Measurements from ENCODE around the gene STXBP2.

Gene STXBP2

GRCh38 chr19:7680606-7681339, 43.9 kb downstream of the STXBP2 start, which contains the start of gene TRAPPC5:
TSS of gene TRAPPC5 (plus strand) at chr19:7680833. CDS start at chr19:7682254, 1,421 bp downstream.
- TF ChIP-seq FOXP2 (optimal IDR thresholded peaks at IDR 0.05; ENCODE audit: control extremely low read depth, extremely low read length, insufficient read depth) (peak; percentile 17), POLR2AphosphoS5 (IDR thresholded peaks at IDR 0.05; ENCODE audit: borderline replicate concordance, low read depth, low read length) (peak; percentile 80), EZH2 (IDR thresholded peaks at IDR 0.05) (no peak)
- no peak for DNase-seq (ENCODE audit: low read depth, low spot score)
- Histone ChIP-seq H3K27ac (no peak within 1 kb of the TSS), H3K36me3 (ENCODE audit: insufficient read depth, low read length) (peaks cover 5% of the 10 kb centered on the region; the same call in 1 of the 2 replicates), H3K9ac (ENCODE audit: insufficient read length) (peak within 1 kb of the TSS; percentile 91), H3K4me3 (peak within 1 kb of the TSS; percentile 98), H3K9me3 (ENCODE audit: low read depth, low read length) (no peaks in the 10 kb centered on the region)

GRCh38 chr19:7681340-7682174, 44.6 kb downstream of the STXBP2 start:
- DNase-seq (ENCODE audit: low read depth, low spot score): no peak
- peak overlapping the region; percentile 91 for H3K9ac ChIP-seq (ENCODE audit: insufficient read length)
- no peak overlapping the region for H3K27ac ChIP-seq

DNA sequence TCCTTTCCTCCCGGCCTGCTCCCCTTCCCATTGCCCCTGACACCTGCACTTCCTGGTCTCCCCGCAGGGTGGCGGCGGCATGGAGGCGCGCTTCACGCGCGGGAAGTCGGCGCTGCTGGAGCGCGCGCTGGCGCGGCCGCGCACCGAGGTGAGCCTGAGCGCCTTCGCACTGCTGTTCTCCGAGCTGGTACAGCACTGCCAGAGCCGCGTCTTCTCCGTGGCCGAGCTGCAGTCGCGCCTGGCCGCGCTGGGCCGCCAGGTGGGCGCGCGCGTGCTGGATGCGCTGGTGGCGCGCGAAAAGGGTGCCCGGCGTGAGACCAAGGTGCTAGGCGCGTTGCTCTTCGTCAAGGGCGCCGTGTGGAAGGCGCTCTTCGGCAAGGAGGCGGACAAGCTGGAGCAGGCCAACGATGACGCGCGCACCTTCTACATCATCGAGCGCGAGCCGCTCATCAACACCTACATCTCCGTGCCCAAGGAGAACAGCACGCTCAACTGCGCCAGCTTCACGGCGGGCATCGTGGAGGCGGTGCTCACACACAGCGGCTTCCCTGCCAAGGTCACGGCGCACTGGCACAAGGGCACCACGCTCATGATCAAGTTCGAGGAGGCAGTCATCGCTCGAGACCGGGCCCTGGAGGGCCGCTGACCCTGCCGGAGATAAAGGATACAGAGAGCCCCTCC, 45.4 kb downstream of the STXBP2 start:
- Histone ChIP-seq H3K4me3 (peak overlapping the region; percentile 98), H3K9ac (ENCODE audit: insufficient read length) (no peak overlapping the region), H3K27ac (no peak overlapping the region)

More at GRCh38 chr19:7681340-7682174, 44.6 kb downstream of the STXBP2 start:
- no peaks in the 10 kb centered on the region for H3K9me3 ChIP-seq (ENCODE audit: low read depth, low read length)
- TF ChIP-seq EZH2 (IDR thresholded peaks at IDR 0.05) (no peak), FOXP2 (optimal IDR thresholded peaks at IDR 0.05; ENCODE audit: control extremely low read depth, extremely low read length, insufficient read depth) (no peak), POLR2AphosphoS5 (IDR thresholded peaks at IDR 0.05; ENCODE audit: borderline replicate concordance, low read depth, low read length) (no peak)
- H3K4me3 ChIP-seq: peak overlapping the region; percentile 98
- H3K36me3 ChIP-seq (ENCODE audit: insufficient read depth, low read length): peaks cover 5% of the 10 kb centered on the region; the same call in 1 of the 2 replicates

GRCh38 chr19:7685546-7686445, 48.9 kb downstream of the STXBP2 start:
- no peak for DNase-seq (ENCODE audit: low read depth, low spot score)
- no peak overlapping the region for H3K4me3 ChIP-seq
- TF ChIP-seq EZH2 (IDR thresholded peaks at IDR 0.05): no peak
- peak; percentile 21; the same call in 1 of the 2 replicates for TF ChIP-seq POLR2AphosphoS5 (IDR thresholded peaks at IDR 0.05; ENCODE audit: borderline replicate concordance, low read depth, low read length)
- H3K27ac ChIP-seq: no peak overlapping the region
- H3K9ac ChIP-seq (ENCODE audit: insufficient read length): no peak overlapping the region
- H3K9me3 ChIP-seq (ENCODE audit: low read depth, low read length): no peaks in the 10 kb centered on the region
- H3K36me3 ChIP-seq (ENCODE audit: insufficient read depth, low read length): peaks cover 5% of the 10 kb centered on the region; the same call in 1 of the 2 replicates

More for the DNA sequence above, 45.4 kb downstream of the STXBP2 start:
- no peaks in the 10 kb centered on the region for H3K9me3 ChIP-seq (ENCODE audit: low read depth, low read length)
- peaks cover 5% of the 10 kb centered on the region; the same call in 1 of the 2 replicates for H3K36me3 ChIP-seq (ENCODE audit: insufficient read depth, low read length)
- TF ChIP-seq FOXP2 (optimal IDR thresholded peaks at IDR 0.05; ENCODE audit: control extremely low read depth, extremely low read length, insufficient read depth) (no peak), POLR2AphosphoS5 (IDR thresholded peaks at IDR 0.05; ENCODE audit: borderline replicate concordance, low read depth, low read length) (no peak), EZH2 (IDR thresholded peaks at IDR 0.05) (no peak)
- no peak for DNase-seq (ENCODE audit: low read depth, low spot score)

GRCh38 chr19:7687177-7687576, 50.3 kb downstream of the STXBP2 start:
- no peak overlapping the region for H3K9ac ChIP-seq (ENCODE audit: insufficient read length)
- no peak for TF ChIP-seq POLR2AphosphoS5 (IDR thresholded peaks at IDR 0.05; ENCODE audit: borderline replicate concordance, low read depth, low read length)
- no peak for TF ChIP-seq FOXP2 (optimal IDR thresholded peaks at IDR 0.05; ENCODE audit: control extremely low read depth, extremely low read length, insufficient read depth)
- no peak for TF ChIP-seq EZH2 (IDR thresholded peaks at IDR 0.05)
- H3K9me3 ChIP-seq (ENCODE audit: low read depth, low read length): no peaks in the 10 kb centered on the region
- DNase-seq (ENCODE audit: low read depth, low spot score): no peak
- peaks cover 5% of the 10 kb centered on the region; the same call in 1 of the 2 replicates for H3K36me3 ChIP-seq (ENCODE audit: insufficient read depth, low read length)
- H3K27ac ChIP-seq: no peak overlapping the region
- no peak overlapping the region for H3K4me3 ChIP-seq

GRCh38 chr19:7689165-7689564, 52.3 kb downstream of the STXBP2 start:
- no peak overlapping the region for H3K9ac ChIP-seq (ENCODE audit: insufficient read length)
- TF ChIP-seq EZH2 (IDR thresholded peaks at IDR 0.05) (no peak), FOXP2 (optimal IDR thresholded peaks at IDR 0.05; ENCODE audit: control extremely low read depth, extremely low read length, insufficient read depth) (no peak), POLR2AphosphoS5 (IDR thresholded peaks at IDR 0.05; ENCODE audit: borderline replicate concordance, low read depth, low read length) (no peak)
- no peak overlapping the region for H3K4me3 ChIP-seq
- H3K27ac ChIP-seq: no peak overlapping the region
- no peaks in the 10 kb centered on the region for H3K36me3 ChIP-seq (ENCODE audit: insufficient read depth, low read length)
- H3K9me3 ChIP-seq (ENCODE audit: low read depth, low read length): no peaks in the 10 kb centered on the region
- no peak for DNase-seq (ENCODE audit: low read depth, low spot score)

- Histone ChIP-seq H3K27ac (no peak overlapping the region), H3K9me3 (ENCODE audit: low read depth, low read length) (no peaks in the 10 kb centered on the region), H3K9ac (ENCODE audit: insufficient read length) (no peak overlapping the region), H3K36me3 (ENCODE audit: insufficient read depth, low read length) (no peaks in the 10 kb centered on the region), H3K4me3 (no peak overlapping the region)
- TF ChIP-seq EZH2 (IDR thresholded peaks at IDR 0.05): no peak
- no peak for TF ChIP-seq FOXP2 (optimal IDR thresholded peaks at IDR 0.05; ENCODE audit: control extremely low read depth, extremely low read length, insufficient read depth)
- no peak for TF ChIP-seq POLR2AphosphoS5 (IDR thresholded peaks at IDR 0.05; ENCODE audit: borderline replicate concordance, low read depth, low read length)
- no peak for DNase-seq (ENCODE audit: low read depth, low spot score)
Measured at GRCh38 chr19:7690779-7691258, 53.9 kb downstream of the STXBP2 start.
